A549 (cell line): ENCODE results near the gene ARHGEF3.

Experiments used
- EP300 ChIP-seq, 2 experiments: fragments of >200 bp; sonication (Bioruptor Twin); formaldehyde crosslinking; IDR thresholded peaks; 2 replicates in 1 of 2; 3 replicates in 1 of 2; pipeline ENCODE4 v1.6.1; 2016 to 2017
- ESRRA ChIP-seq: fragments of 150-350 bp; IDR thresholded peaks from 2 replicates; pipeline ENCODE4 v1.6.1; 2014; ENCODE audit warnings: mild to moderate bottlenecking, low read length, borderline replicate concordance
- KDM1A ChIP-seq: fragments of 200-600 bp; sonication (generic); IDR thresholded peaks from 2 replicates; pipeline ENCODE4 v1.6.1; 2016; ENCODE audit warnings: low read depth, mild to moderate bottlenecking
- POLR2A ChIP-seq: IDR thresholded peaks from 2 replicates; pipeline ENCODE4 v1.6.1; 2012; ENCODE audit warnings: mild to moderate bottlenecking, low read length
- TF ChIP-seq, protein P1 (sequence below): fragments of >200 bp; sonication (Bioruptor Twin); formaldehyde crosslinking; IDR thresholded peaks from 3 replicates; pipeline ENCODE4 v1.5.1; 2016
- TF ChIP-seq, protein P2 (sequence below): fragments of 250-450 bp; sonication (Bioruptor Pico); IDR thresholded peaks from 2 replicates; pipeline ENCODE4 v1.5.0; 2021; ENCODE audit warnings: mild to moderate bottlenecking, moderate library complexity, borderline replicate concordance
- TF ChIP-seq, protein P3 (sequence below): fragments of 200-600 bp; sonication (generic); IDR thresholded peaks from 2 replicates; pipeline ENCODE4 v1.6.1; 2016; ENCODE audit warnings: antibody characterized with exemption, mild to moderate bottlenecking, moderate library complexity
- TF ChIP-seq, protein P4 (sequence below): IDR thresholded peaks from 2 replicates; pipeline ENCODE4 v1.6.1; 2012

DNA sequence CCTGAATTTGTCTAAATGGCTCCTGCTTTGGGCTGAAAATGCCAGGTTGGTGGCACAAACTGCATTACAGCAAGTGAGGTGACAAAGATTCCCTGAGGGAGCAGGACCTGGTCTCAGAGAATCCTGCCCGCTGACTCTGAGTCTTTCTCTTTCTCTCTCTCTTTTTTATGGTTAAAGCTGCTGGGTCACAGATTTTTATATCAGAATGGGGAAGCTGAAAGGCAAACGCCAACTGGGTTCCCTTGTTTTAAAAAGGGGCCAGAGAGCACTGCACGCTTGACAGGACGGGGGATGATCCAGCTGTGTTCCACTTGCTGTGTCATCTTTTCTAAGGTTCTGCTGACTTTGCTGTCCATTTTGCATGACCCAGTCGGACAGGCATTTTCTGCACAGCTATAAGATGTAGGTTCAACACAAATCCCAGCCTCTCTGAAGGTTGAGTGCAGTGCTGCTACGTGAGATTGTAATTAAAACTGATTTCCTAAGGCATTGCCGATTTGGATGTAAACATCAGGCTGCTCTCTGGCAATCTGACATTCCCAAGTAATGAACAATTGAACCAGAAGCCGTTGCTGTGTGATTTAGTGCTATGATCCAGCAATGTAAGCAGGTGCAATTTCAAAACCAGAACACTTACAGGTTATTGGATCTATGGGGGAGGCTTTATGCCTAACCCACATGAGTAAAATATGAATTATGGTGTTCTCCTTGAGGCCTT is 25.8 kb downstream of the ARHGEF3 start:
- TF ChIP-seq, protein P1, sequence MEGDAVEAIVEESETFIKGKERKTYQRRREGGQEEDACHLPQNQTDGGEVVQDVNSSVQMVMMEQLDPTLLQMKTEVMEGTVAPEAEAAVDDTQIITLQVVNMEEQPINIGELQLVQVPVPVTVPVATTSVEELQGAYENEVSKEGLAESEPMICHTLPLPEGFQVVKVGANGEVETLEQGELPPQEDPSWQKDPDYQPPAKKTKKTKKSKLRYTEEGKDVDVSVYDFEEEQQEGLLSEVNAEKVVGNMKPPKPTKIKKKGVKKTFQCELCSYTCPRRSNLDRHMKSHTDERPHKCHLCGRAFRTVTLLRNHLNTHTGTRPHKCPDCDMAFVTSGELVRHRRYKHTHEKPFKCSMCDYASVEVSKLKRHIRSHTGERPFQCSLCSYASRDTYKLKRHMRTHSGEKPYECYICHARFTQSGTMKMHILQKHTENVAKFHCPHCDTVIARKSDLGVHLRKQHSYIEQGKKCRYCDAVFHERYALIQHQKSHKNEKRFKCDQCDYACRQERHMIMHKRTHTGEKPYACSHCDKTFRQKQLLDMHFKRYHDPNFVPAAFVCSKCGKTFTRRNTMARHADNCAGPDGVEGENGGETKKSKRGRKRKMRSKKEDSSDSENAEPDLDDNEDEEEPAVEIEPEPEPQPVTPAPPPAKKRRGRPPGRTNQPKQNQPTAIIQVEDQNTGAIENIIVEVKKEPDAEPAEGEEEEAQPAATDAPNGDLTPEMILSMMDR, result no peak
- no peak for TF ChIP-seq POLR2A
- no peak for TF ChIP-seq ESRRA
- no peak for TF ChIP-seq EP300 (IDR thresholded peaks at IDR 0.05)
- TF ChIP-seq, protein P2, sequence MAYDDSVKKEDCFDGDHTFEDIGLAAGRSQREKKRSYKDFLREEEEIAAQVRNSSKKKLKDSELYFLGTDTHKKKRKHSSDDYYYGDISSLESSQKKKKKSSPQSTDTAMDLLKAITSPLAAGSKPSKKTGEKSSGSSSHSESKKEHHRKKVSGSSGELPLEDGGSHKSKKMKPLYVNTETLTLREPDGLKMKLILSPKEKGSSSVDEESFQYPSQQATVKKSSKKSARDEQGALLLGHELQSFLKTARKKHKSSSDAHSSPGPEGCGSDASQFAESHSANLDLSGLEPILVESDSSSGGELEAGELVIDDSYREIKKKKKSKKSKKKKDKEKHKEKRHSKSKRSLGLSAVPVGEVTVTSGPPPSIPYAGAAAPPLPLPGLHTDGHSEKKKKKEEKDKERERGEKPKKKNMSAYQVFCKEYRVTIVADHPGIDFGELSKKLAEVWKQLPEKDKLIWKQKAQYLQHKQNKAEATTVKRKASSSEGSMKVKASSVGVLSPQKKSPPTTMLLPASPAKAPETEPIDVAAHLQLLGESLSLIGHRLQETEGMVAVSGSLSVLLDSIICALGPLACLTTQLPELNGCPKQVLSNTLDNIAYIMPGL (CRISPR knock-in tag), result no peak
- TF ChIP-seq, protein P3, sequence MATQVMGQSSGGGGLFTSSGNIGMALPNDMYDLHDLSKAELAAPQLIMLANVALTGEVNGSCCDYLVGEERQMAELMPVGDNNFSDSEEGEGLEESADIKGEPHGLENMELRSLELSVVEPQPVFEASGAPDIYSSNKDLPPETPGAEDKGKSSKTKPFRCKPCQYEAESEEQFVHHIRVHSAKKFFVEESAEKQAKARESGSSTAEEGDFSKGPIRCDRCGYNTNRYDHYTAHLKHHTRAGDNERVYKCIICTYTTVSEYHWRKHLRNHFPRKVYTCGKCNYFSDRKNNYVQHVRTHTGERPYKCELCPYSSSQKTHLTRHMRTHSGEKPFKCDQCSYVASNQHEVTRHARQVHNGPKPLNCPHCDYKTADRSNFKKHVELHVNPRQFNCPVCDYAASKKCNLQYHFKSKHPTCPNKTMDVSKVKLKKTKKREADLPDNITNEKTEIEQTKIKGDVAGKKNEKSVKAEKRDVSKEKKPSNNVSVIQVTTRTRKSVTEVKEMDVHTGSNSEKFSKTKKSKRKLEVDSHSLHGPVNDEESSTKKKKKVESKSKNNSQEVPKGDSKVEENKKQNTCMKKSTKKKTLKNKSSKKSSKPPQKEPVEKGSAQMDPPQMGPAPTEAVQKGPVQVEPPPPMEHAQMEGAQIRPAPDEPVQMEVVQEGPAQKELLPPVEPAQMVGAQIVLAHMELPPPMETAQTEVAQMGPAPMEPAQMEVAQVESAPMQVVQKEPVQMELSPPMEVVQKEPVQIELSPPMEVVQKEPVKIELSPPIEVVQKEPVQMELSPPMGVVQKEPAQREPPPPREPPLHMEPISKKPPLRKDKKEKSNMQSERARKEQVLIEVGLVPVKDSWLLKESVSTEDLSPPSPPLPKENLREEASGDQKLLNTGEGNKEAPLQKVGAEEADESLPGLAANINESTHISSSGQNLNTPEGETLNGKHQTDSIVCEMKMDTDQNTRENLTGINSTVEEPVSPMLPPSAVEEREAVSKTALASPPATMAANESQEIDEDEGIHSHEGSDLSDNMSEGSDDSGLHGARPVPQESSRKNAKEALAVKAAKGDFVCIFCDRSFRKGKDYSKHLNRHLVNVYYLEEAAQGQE, result no peak
- TF ChIP-seq, protein P4, sequence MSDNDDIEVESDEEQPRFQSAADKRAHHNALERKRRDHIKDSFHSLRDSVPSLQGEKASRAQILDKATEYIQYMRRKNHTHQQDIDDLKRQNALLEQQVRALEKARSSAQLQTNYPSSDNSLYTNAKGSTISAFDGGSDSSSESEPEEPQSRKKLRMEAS, result no peak
- TF ChIP-seq KDM1A, result no peak
